HG03108 (cell line): ENCODE measurements around the gene ARHGEF7.

Source experiments
- ATAC-seq: cut with Tn5 transposase; IDR thresholded peaks from one replicate; pipeline ENCODE4 v1.9.1; 2021; ENCODE audit warnings: moderate library complexity; ENCODE audit not compliant: unreplicated experiment

ARHGEF7 gene

GRCh38 chr13:111319998-111320911 lies 205.1 kb downstream of the ARHGEF7 start, which contains the start of gene TEX29:
Gene TEX29 (plus strand): TSS chr13:111320642. CDS start chr13:111320891, 249 bp downstream.
- no peak for ATAC-seq

- no peak for ATAC-seq
Measured at GRCh38 chr13:111322001-111322915, 207.1 kb downstream of the ARHGEF7 start.

GRCh38 chr13:111322916-111323331 lies 207.8 kb downstream of the ARHGEF7 start:
- no peak for ATAC-seq

GRCh38 chr13:111323549-111323948 lies 208.4 kb downstream of the ARHGEF7 start:
- no peak for ATAC-seq

- no peak for ATAC-seq
Measured at GRCh38 chr13:111323950-111324651, 209.0 kb downstream of the ARHGEF7 start.

- no peak for ATAC-seq
Measured at GRCh38 chr13:111324736-111325135, 209.6 kb downstream of the ARHGEF7 start.

GRCh38 chr13:111325146-111325890 lies 210.2 kb downstream of the ARHGEF7 start:
- no peak for ATAC-seq

- no peak for ATAC-seq
Measured at GRCh38 chr13:111325941-111326620, 211.0 kb downstream of the ARHGEF7 start.

GRCh38 chr13:111326621-111326965 lies 211.5 kb downstream of the ARHGEF7 start:
- ATAC-seq = no peak

- no peak for ATAC-seq
Measured at GRCh38 chr13:111326981-111327642, 212.0 kb downstream of the ARHGEF7 start.

GRCh38 chr13:111327730-111328573 lies 212.8 kb downstream of the ARHGEF7 start:
- no peak for ATAC-seq

GRCh38 chr13:111328574-111329410 lies 213.7 kb downstream of the ARHGEF7 start:
- no peak for ATAC-seq

- no peak for ATAC-seq
Measured at GRCh38 chr13:111329641-111330040, 214.5 kb downstream of the ARHGEF7 start.

GRCh38 chr13:111330066-111330610 lies 215.0 kb downstream of the ARHGEF7 start:
- ATAC-seq = no peak

- ATAC-seq = no peak
Measured at GRCh38 chr13:111335298-111335697, 220.2 kb downstream of the ARHGEF7 start.

- ATAC-seq = no peak
Measured at GRCh38 chr13:111336666-111337065, 221.6 kb downstream of the ARHGEF7 start.

GRCh38 chr13:111337206-111337605 lies 222.1 kb downstream of the ARHGEF7 start:
- ATAC-seq = no peak
